ENCODE results near the gene CFDP1. TPM values are rescaled to one million over a fixed set of nuclear protein-coding genes. Genes with fewer than 3 reads are reported as not detected.

CFDP1 gene
- total RNA-seq, 2 donors from 2014 or later, result 79.8 to 117 TPM

GRCh38 chr16:75382611-75383010 is 50.7 kb downstream of the CFDP1 start:
- no peak for DNase-seq
- intact Hi-C loops (cut with DNase I, micrococcal nuclease), result no loop called here
- ATAC-seq, result no peak

DNA sequence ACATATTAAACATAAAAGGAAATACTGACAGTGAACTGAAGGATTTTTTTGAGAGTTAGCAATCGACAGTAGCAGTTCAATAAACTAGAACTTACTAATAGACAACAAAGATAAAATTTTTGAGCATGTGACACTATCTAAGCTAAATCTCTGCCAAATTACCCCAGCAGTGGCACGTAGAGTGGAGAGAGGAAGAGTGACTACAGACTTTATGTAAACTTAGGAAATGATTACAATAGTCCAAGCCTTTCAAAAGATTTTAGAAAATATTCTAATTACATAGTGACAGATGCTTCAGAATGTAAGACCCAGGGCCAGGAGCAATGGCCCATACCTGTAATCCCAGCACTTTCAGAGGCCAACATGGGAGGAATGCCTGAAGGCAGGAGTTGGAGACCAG is 52.4 kb downstream of the CFDP1 start:
- DNase-seq, result no peak
- intact Hi-C loops (cut with DNase I, micrococcal nuclease), result no loop called here
- no peak for ATAC-seq

- ATAC-seq (no peak), DNase-seq (peak; percentile 28 to 33)
- intact Hi-C loops (cut with DNase I, micrococcal nuclease), result no loop called here
Measured at GRCh38 chr16:75379911-75380847, 53.1 kb downstream of the CFDP1 start.

DNA sequence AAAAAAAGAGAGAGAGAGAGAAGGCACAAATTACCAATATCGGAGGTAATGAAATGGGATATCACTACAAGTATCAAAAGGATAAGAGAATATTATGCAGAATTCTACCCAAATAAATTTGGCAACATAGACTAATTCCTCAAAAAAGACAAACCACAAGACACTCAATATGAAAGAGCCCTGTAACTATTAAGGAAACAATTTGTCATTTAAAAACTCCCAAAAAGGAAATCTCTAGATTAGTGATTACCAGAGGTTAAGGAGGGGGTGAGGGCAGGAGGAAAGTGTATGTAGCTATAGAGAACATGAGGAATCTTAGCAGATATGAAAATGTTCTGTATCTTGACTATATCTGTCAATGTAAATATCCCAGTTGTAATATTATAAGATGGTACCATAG is 54.0 kb downstream of the CFDP1 start:
- intact Hi-C loops (cut with DNase I, micrococcal nuclease), result no loop called here
- ATAC-seq (no peak), DNase-seq (no peak)

- no peak for ATAC-seq
- intact Hi-C loops (cut with DNase I, micrococcal nuclease), result no loop called here
- no peak for DNase-seq
Measured at GRCh38 chr16:75378616-75379015, 54.7 kb downstream of the CFDP1 start.

- DNase-seq (no peak), ATAC-seq (no peak)
- intact Hi-C loops (cut with DNase I, micrococcal nuclease), result no loop called here
Measured at GRCh38 chr16:75377729-75378386, 55.4 kb downstream of the CFDP1 start.

DNA sequence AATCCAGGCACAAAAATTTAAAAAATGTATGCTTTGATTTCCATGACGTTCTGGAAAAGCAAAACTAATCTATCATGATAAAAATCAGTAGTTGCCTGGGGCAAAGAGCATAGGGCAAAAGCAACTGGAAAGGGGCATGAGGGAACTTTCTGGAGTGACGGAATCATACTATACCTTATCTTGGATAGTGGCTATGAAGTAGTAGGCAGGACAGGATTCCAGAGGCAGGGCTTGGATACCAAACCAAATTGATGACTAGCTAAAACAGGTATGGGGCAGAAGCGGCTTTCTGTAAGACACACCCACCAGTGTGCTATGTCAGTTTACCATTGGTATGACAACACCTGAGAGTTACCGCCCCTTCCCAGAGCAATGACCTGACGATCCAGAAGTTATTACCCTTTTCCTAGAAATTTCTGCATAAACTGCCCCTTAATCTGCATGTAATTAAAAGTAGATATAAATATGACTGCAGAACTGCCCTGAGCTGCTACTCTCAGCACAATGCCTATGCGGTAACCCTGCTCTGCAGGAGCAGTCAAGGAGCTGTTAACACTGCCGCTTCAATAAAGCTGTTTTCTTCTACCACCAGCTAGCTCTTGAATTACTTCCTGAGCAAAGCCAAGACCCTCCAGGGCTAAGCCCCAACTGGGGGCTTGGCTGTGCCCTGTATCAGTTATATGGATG is 56.7 kb downstream of the CFDP1 start:
- ATAC-seq, result peak; percentile 31
- no peak for DNase-seq
- intact Hi-C loops (cut with DNase I, micrococcal nuclease), result no loop called here

- no peak for ATAC-seq
- intact Hi-C loops (cut with DNase I, micrococcal nuclease), result no loop called here
Measured at GRCh38 chr16:75374388-75374787, 58.9 kb downstream of the CFDP1 start.

DNA sequence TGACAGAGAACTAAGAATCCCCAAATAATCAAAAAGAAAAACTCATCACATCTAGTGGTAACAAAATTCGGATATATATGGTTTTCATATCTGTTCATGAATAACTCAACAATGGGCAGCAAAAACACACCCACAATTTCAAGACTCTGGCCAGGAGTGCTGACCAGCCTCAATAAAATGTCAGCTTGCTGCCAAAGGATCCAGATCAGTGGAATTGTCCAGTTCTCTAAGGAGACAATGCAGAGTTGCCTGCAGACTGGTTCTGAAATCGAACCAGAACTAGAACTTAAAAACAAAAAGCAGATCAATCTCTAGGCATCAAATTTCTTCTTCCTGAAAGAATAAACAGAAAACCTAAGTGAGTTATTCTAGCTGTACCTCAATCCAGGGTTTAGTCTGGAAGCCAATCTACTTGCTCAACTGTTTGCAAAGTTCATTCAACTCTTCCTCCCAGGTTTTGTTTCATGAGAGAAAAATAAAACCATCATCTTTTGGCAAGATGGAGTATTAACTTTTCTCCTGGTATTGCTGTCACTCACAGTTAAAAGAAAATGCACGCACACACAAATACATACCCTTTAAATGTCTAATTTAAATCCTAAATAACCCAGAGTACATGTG is 61.0 kb downstream of the CFDP1 start:
- ATAC-seq, result no peak
- intact Hi-C loops (cut with DNase I, micrococcal nuclease), result no loop called here
- DNase-seq, result no peak

More at GRCh38 chr16:75374388-75374787, 58.9 kb downstream of the CFDP1 start:
- no peak for DNase-seq

DNA sequence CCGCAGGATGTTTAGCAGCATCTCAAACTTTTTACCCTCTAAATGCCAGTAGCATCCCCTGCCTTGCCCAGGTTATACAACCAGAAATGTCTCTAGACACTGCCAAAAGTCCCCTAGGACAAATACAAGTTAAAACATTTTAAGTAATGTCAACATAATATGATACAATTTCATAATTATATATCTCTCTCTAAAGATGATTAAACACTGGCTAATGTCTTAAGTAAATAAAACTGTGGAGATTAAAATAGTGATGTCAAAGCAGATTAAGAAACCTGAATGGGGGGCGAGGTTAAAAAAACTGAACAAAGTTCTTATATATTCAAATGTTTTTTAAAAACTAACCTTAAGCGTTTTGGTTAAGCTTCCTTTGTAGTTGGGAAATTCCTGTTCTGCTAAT is 62.1 kb downstream of the CFDP1 start:
- ATAC-seq (no peak), DNase-seq (no peak)
- intact Hi-C loops (cut with DNase I, micrococcal nuclease), result no loop called here

DNA sequence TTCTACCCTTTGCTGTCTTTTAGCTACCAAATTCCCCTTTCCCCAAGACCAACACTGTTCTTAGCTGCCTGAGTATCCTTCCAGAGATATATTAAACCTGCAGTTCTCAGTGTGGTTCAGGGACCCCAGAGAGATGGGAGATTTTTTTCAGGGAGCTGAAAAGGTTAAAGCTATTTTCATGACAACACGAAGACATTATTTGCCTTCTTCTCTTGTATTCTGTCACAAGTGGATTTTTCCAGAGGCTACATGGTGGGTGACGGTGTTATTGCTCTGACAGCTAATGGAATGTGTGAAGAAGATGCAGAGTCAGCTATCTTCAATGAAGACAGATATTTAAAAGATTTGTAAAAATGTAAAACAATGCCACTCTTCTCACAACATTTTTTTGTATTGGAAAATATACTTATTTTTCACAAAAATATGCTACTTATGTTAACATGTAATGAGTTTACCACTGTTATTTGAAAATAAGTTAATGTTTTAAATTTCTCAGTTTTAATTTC is 69.0 kb downstream of the CFDP1 start:
- DNase-seq (no peak), ATAC-seq (no peak)
- intact Hi-C loops (cut with DNase I, micrococcal nuclease), result no loop called here

GRCh38 chr16:75362846-75363245 is 70.5 kb downstream of the CFDP1 start:
- ATAC-seq, result no peak
- no peak for DNase-seq
- intact Hi-C loops (cut with DNase I, micrococcal nuclease), result no loop called here

DNA sequence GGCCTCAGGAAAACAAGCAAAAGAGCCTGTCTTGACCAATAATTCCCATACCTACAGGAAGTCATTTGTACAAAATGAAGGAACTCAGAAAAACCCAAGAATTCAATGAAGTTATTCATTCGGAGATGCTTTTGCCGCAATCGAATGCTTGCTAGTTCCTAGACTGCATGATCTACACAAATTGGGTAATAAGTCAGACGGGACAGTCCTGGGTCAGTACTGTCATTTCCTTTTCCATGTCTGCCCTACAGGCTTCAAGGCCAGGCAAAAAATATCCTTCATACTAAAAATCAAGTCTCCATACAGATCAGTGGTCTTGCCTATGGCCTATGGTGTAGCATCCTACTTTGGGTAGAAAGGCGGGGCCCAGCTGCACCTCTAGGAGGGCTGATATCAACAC is 71.4 kb downstream of the CFDP1 start:
- intact Hi-C loops (cut with DNase I, micrococcal nuclease), result no loop called here
- ATAC-seq (no peak), DNase-seq (no peak)

DNA sequence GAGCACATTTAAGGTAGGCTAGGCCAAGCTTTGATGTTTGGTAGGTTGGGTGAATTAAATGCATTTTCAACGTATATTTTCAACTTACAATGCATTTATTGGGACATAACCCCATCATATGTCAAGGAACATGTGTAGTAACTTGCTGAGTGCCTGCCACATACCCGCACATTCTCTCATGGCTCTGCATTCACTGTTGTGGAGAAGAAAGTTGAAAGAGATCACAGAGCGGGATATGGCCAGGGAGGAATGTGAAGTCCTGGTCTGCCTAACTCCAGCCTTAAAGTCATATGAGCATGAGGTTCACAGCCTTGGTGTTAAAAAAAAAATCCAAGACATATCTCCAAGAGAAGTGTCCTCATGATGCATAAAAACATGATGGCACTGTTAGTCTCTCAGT is 79.1 kb downstream of the CFDP1 start:
- no peak for ATAC-seq
- DNase-seq, result no peak
- intact Hi-C loops (cut with DNase I, micrococcal nuclease), result no loop called here

- intact Hi-C loops (cut with DNase I, micrococcal nuclease), result no loop called here
- DNase-seq (no peak), ATAC-seq (no peak)
Measured at GRCh38 chr16:75351183-75351582, 82.1 kb downstream of the CFDP1 start.

DNA sequence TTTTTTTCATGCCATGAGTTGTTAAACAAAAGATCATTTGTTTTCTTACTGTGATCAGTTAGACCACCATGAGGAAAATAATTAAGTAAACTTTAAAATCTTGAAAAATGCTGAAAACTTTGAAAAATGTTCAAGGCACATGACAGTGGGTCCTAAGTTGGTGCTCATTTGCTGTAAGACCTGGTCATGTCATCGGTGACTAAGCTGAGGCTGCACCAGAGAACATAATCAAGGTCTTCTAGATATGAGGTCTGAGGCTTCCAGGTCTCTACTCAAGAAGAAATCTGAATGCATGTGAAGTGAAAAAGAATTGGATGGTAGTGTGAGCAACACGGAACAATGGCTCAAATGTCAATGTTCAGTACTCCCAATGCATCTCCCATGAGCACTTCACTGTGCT is 87.6 kb downstream of the CFDP1 start:
- intact Hi-C loops (cut with DNase I, micrococcal nuclease), result no loop called here
- ATAC-seq (no peak), DNase-seq (no peak)

DNA sequence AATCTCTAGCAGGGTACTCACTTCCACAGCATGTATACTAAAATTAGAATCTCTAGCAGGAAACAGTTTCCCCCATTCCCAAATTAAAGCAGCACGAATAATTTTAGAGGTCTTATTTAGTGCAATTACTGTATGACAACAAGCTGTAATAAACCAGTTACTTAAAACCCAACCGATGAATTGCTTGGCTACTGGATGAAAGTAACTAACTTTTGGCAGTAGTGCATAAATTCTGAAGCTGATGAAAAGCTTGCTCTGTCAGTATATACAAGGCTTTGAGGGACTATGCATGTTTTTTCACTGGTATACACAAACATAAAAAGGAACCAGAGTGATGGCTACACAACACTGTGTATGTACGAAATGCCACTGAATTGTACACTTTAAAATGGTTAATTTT is 89.4 kb downstream of the CFDP1 start:
- ATAC-seq (no peak), DNase-seq (no peak)
- intact Hi-C loops (cut with DNase I, micrococcal nuclease), result no loop called here

GRCh38 chr16:75343286-75343685 is 90.0 kb downstream of the CFDP1 start:
- intact Hi-C loops (cut with DNase I, micrococcal nuclease), result no loop called here
- DNase-seq, result no peak
- ATAC-seq, result no peak

- ATAC-seq (peak; percentile 90), DNase-seq (no peak)
- intact Hi-C loops (cut with DNase I, micrococcal nuclease), result no loop called here
Measured at GRCh38 chr16:75342308-75342811, 90.9 kb downstream of the CFDP1 start.
